Testis (tissue), 2 donors: Measurements from ENCODE around the gene FAR1.

ENCODE experiments used
- POLR2A ChIP-seq: fragments of 450-650 bp; IDR thresholded peaks from one replicate; pipeline ENCODE4 v1.6.1; 2017; ENCODE audit warnings: antibody characterized with exemption, mild to moderate bottlenecking, moderate library complexity
- TF ChIP-seq, protein P1 (sequence below), 3 experiments: fragments of 450-650 bp in 2 of 3; fragments of 200-600 bp in 1 of 3; sonication (generic) in 1 of 3; IDR thresholded peaks; one replicate each; pipeline ENCODE4 v1.5.1; 2016 to 2019; ENCODE audit warnings: antibody characterized with exemption in 3 of 3, mild to moderate bottlenecking in 2 of 3, moderate library complexity in 1 of 3

DNA sequence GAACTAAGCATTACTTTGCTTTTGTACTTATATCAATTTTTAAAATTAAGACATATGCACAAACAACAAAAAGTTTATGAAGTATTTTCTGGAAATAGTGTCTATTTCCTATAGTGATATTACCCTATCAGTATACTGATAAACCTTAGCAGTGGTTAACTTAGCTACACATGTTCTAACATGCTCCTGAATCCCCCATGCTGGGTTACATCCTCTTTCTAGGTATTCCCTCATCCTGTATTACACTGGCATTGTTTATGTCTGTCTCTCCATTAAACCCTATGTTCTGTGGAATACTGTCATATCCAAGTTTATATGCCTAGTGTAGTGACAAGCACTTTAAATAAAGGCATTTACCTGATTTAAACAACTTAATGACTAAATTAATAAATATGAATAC lies 1.8 kb upstream of the FAR1 start:
- TF ChIP-seq, protein P1, sequence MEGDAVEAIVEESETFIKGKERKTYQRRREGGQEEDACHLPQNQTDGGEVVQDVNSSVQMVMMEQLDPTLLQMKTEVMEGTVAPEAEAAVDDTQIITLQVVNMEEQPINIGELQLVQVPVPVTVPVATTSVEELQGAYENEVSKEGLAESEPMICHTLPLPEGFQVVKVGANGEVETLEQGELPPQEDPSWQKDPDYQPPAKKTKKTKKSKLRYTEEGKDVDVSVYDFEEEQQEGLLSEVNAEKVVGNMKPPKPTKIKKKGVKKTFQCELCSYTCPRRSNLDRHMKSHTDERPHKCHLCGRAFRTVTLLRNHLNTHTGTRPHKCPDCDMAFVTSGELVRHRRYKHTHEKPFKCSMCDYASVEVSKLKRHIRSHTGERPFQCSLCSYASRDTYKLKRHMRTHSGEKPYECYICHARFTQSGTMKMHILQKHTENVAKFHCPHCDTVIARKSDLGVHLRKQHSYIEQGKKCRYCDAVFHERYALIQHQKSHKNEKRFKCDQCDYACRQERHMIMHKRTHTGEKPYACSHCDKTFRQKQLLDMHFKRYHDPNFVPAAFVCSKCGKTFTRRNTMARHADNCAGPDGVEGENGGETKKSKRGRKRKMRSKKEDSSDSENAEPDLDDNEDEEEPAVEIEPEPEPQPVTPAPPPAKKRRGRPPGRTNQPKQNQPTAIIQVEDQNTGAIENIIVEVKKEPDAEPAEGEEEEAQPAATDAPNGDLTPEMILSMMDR (IDR thresholded peaks at IDR 0.05), result no peak
- TF ChIP-seq POLR2A, result no peak
